Measurements from ENCODE around the gene TRMT44. TPM values are rescaled to one million over a fixed set of nuclear protein-coding genes. Genes with fewer than 3 reads are reported as not detected.

TRMT44 gene, protein sequence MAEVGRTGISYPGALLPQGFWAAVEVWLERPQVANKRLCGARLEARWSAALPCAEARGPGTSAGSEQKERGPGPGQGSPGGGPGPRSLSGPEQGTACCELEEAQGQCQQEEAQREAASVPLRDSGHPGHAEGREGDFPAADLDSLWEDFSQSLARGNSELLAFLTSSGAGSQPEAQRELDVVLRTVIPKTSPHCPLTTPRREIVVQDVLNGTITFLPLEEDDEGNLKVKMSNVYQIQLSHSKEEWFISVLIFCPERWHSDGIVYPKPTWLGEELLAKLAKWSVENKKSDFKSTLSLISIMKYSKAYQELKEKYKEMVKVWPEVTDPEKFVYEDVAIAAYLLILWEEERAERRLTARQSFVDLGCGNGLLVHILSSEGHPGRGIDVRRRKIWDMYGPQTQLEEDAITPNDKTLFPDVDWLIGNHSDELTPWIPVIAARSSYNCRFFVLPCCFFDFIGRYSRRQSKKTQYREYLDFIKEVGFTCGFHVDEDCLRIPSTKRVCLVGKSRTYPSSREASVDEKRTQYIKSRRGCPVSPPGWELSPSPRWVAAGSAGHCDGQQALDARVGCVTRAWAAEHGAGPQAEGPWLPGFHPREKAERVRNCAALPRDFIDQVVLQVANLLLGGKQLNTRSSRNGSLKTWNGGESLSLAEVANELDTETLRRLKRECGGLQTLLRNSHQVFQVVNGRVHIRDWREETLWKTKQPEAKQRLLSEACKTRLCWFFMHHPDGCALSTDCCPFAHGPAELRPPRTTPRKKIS
- total RNA-seq = 20.1 and 23.9 TPM in 2 replicates
- polyA plus RNA-seq (2012) = 9.9 TPM

GRCh38 chr4:8440492-8441311 lies at the start of gene TRMT44, which contains the start of gene ACOX3:
TSS of gene TRMT44 (plus strand) at chr4:8440777. CDS start at chr4:8440823, 46 bp downstream.
TSS of gene ACOX3 (minus strand) at chr4:8440723. CDS start at chr4:8416521, 24,202 bp downstream.
- peak; percentile 92 for DNase-seq (ENCODE audit: low read depth)

DNA sequence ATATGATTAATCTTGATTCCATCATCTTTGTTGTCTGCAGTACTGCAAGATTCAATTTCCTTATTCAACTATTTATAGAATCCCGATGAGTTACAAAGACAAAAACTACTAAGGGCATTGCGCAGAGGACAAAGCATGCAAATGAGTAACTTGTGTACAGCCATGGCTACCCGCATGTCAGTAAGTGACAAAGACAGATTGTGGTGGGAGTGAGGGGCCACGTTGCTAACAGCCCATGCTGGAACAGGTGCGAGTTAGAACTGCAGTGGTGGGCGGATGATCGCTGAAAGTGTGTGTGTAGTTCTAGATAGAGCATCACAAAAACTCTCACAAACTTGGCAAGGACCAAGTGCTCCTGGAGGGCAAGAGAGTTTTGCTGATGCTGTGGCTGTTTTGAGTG lies 49.5 kb upstream of the TRMT44 start:
- peak; percentile 82 for DNase-seq (ENCODE audit: low read depth)

DNA sequence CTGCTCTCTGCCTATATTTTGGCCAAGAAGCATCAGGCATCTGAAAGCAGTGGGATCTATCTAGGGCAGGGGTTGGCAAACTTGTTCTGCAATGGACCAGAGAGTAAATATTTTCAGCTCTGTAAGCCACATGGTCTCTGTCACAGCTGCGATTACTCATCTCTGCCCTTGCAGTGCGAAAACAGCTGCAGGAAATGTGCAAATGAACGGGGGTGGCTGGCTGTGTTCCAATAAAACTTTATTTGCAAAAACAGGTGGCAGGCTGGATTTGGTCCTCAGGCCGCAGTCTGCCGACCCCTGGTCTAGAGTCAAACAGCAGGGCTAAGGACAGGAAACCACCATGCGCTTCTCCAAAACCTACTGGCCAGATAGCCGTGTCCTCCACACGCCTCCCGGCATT lies 48.6 kb upstream of the TRMT44 start:
- DNase-seq (ENCODE audit: low read depth) = peak; percentile 100

DNA sequence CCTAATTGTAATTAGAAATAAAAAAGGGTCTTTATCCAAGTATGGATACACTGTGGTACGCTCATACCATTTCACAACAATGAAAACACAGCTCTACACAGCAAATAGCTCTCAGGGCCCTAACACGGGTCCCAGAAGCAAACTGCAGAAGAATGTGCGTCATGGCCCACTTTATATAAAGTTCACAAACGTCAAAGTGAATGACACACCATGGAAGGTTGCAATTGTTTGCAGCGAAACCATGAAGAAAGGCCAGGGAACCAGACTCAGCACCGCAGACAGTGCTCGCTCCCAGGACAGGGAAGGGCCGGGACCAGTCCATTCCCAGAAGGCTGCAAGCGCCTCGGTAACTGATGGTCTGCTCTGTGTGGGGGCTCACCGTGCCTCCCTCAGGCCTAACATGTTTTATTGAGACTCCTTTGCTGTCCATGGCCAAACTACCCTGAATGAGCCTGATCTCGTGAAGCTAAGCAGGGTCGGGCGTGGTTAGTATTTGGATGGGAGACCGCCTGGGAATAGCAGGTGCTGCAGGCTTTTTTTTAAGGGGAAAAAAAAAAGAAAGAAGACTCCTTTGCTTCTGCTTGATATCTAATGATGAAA lies 47.9 kb upstream of the TRMT44 start:
- DNase-seq (ENCODE audit: low read depth) = peak; percentile 68

GRCh38 chr4:8393593-8394038 lies 47.0 kb upstream of the TRMT44 start:
- peak; percentile 98 for DNase-seq (ENCODE audit: low read depth)

DNA sequence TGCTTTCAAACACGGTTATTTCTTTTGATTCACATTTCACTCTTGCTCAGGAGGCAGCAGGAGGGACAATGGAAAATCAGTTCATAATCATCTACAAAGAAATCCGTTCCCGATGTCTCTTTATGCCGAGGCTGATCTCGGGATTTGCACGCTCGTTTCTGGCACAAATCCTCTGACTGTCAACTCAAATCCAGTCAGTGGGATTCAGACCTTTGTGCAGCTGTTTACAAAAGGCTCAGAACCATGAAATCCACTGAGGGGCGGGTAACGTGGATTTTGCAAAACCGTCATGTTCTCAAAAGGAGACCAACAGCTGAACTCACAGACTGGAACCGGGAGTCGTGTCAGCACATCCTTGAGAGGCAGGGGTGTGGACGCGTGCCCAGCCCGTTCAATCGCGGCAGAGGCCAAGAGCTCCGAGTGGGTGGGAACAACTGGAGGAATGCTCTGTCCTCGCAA lies 46.5 kb upstream of the TRMT44 start:
- peak; percentile 96 for DNase-seq (ENCODE audit: low read depth)

DNA sequence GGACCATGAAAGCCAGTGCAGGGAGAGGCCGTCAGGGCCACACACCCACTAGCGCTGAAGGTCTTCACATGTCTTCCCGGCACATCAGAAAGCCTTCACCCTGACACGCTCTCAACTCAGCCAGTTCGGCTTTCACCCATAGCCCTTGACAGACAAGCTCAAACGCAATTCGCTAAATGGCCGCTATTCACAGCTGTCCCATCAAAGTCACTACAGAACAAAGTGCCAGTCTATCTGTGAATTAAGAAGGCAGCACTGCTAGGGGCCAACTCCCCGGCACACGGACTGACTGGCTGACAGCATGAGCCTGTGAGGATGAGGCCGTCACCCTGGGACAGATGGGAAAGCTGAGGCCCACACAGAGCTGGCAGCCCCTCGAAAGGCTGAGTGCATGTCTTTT lies 45.8 kb upstream of the TRMT44 start:
- DNase-seq (ENCODE audit: low read depth) = peak; percentile 57

- DNase-seq (ENCODE audit: low read depth) = no peak
These were observed 44.9 kb upstream of the TRMT44 start for GRCh38 chr4:8395504-8396296.

GRCh38 chr4:8396762-8397406 lies 43.7 kb upstream of the TRMT44 start:
- DNase-seq (ENCODE audit: low read depth) = no peak

- no peak for DNase-seq (ENCODE audit: low read depth)
These were observed 42.2 kb upstream of the TRMT44 start for GRCh38 chr4:8398347-8398746.

DNA sequence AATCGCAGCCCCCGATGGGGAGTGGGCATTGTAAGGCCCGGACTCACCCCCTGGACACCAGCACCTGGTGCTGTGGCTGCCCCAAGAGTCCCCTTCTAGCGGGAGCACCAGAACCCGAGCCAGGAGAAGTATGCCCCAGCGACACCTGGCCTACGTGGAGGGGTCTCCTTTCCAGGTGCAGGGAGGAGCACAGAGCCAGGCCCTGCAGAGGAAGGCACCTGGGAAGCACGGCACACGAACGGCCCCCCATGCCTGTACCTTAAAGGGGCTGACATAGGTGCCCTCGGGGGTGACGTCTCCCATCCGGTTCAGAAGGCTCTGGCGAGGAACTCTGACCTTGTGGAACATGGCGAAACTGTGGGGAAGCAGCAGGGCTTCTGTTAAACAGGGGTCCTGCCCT lies 41.3 kb upstream of the TRMT44 start:
- DNase-seq (ENCODE audit: low read depth) = no peak

DNA sequence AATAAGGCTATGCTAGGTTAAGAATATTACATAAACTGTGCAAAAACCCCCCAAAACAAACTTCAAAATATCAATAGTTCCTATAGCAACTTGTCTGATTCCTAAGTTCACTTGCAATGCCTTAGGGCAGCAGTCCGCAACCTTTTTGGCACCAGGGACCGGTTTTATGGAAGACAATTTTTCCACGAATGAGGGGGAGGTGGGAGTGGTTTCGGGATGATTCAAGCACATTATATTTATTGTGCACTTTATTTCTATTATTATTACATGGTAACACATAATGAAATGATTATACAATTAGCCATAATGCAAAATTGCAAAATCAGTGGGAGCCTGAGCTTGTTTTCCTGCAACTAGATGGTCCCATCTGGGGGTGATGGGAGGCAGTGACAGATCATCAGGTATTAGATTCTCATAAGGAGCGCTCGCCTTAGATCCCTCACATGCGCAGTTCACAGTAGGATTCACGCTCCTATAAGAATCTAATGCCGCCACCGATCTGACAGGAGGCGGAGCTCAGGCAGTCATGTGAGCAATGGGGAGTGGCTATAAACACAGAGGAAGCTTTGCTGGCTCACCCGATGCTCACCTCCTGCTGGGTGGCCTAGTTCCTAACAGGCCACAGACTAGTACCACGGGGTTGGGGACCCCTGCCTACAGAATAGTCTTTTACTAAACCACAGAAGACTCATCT lies 39.8 kb upstream of the TRMT44 start:
- DNase-seq (ENCODE audit: low read depth) = no peak

- DNase-seq (ENCODE audit: low read depth) = no peak
These were observed 38.9 kb upstream of the TRMT44 start for GRCh38 chr4:8401665-8402064.

GRCh38 chr4:8402181-8402597 lies 38.4 kb upstream of the TRMT44 start:
- no peak for DNase-seq (ENCODE audit: low read depth)

DNA sequence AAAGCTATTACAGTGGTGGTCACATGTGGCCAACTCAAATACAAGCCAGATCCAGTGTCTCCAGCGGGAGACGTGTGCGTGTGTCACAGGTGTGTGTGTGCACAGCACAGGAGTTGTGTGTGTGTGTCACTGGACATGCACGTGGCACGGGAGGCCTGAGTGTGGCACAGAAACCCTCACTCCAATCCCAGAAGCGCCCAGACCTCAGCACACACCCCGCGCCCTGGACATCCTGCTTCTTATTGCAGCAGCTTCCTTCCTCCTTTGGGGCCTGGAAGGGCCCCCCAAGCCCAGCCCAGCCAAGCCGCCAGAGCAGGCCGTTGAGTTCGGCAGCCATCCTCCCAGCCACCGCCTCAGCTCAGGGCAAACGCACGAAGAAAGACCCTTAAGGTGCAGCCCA lies 37.9 kb upstream of the TRMT44 start:
- DNase-seq (ENCODE audit: low read depth) = no peak

DNA sequence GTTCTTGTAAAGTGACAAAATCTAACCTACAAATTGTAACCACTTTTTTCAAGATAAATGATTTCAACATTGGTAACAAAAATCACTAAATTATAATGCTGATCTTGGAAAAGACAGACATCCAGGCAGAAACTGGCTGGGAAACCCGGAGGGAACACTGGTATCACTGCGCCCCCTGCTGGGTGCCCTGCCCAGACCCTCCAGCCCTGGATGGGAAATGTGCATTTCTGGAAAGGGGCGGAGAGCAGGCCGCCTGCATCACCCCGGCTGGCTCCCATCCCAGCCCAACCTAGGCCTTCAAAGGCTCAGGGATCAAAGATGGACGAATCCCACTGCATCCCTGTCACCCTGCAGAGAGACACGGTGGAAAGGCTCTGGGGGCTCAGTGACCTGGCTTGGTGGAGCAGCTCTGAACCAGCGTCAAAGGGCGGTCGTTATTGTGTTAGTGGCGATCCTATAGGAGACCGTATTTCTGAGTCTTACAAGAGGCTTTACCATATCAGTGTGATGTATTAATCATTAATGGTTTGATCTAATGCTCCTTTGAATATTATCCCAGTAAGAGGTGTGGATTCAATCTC lies 37.3 kb upstream of the TRMT44 start:
- peak; percentile 85 for DNase-seq (ENCODE audit: low read depth)

DNA sequence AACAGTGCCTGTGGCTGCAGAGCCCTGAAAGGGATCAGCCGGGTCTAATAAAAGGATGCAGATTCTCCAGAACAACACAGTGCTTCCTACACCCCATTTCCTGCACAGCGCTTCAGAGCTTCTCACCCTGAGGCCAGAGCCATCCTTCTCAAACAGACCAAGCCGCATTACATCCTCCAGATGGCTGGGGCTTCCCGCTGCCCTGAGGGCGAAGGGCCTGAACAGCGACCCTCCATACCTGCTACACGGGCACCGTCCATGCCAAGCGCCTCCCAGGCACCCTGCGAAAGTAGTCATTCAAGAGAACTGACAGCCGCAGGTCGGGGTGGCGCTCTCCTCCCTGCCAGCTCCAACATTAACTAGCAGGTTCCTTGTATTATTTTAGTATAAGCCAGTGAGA lies 36.6 kb upstream of the TRMT44 start:
- DNase-seq (ENCODE audit: low read depth) = no peak

GRCh38 chr4:8404791-8405515 lies 35.6 kb upstream of the TRMT44 start:
- no peak for DNase-seq (ENCODE audit: low read depth)

Measured in myocyte (in vitro differentiated cells).